HepG2 (cell line): ENCODE data around the gene SNPH.

Experiments used
- MZF1 ChIP-seq: sonication (generic); formaldehyde crosslinking; IDR thresholded peaks from 2 replicates; pipeline ENCODE4 v1.8.1; 2023; ENCODE audit warnings: mild to moderate bottlenecking, missing genetic modification reagents, borderline replicate concordance
- NBN ChIP-seq: fragments of 450-650 bp; conservative IDR thresholded peaks from 2 replicates; pipeline ENCODE4 v1.6.1; 2017
- RAD21 ChIP-seq: fragments of 450-650 bp; formaldehyde crosslinking; IDR thresholded peaks from 2 replicates; pipeline ENCODE4 v1.5.0; 2020; ENCODE audit warnings: mild to moderate bottlenecking
- SSRP1 ChIP-seq: IDR thresholded peaks from 2 replicates; pipeline ENCODE4 v1.6.1; 2016; ENCODE audit warnings: control low read depth
- TF ChIP-seq, protein P1 (sequence below): sonication (generic); formaldehyde crosslinking; conservative IDR thresholded peaks from 2 replicates; pipeline ENCODE4 v1.4.0; 2020; ENCODE audit warnings: mild to moderate bottlenecking, missing genetic modification reagents, moderate library complexity
- TF ChIP-seq, protein P2 (sequence below): sonication (generic); formaldehyde crosslinking; IDR thresholded peaks from 2 replicates; pipeline ENCODE4 v1.5.0; 2020; ENCODE audit warnings: missing genetic modification reagents

DNA sequence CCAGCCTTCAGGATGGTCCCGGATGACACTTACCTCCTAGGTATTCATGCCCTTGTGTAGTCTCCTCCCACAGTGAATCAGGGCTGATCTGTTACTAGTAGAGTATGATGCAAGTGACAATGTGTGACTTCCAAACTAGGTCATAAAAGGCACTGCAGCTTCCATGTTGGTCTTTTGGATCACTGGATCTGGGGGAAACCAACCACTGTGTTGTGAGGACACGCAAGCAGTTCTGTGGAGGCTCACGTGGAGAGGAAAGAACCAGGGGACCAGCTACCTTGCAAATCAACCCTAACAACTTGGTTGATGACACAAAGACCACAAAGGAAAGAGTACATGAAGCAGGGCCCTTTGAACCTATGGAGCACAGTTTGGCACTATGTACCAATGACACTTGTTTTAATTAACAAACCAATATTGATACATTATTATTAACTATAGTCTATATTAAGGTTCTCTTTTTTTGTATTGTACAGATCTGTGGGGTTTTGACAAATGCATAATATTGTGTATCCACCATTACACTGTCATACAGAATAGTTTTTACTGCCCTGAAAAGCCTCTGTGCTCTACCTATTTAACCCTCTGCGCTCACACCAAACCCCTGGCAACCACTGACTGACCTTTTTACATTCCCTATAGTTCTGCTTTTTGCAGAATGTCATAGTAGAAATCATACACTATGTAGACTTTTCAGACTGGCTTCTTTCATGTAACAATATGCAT lies 79.1 kb downstream of the SNPH start:
- TF ChIP-seq RAD21 (CRISPR knock-in tag) (no peak), NBN (no peak), MZF1 (CRISPR knock-in tag) (no peak), SSRP1 (CRISPR knock-in tag) (no peak)
- TF ChIP-seq, protein P1, sequence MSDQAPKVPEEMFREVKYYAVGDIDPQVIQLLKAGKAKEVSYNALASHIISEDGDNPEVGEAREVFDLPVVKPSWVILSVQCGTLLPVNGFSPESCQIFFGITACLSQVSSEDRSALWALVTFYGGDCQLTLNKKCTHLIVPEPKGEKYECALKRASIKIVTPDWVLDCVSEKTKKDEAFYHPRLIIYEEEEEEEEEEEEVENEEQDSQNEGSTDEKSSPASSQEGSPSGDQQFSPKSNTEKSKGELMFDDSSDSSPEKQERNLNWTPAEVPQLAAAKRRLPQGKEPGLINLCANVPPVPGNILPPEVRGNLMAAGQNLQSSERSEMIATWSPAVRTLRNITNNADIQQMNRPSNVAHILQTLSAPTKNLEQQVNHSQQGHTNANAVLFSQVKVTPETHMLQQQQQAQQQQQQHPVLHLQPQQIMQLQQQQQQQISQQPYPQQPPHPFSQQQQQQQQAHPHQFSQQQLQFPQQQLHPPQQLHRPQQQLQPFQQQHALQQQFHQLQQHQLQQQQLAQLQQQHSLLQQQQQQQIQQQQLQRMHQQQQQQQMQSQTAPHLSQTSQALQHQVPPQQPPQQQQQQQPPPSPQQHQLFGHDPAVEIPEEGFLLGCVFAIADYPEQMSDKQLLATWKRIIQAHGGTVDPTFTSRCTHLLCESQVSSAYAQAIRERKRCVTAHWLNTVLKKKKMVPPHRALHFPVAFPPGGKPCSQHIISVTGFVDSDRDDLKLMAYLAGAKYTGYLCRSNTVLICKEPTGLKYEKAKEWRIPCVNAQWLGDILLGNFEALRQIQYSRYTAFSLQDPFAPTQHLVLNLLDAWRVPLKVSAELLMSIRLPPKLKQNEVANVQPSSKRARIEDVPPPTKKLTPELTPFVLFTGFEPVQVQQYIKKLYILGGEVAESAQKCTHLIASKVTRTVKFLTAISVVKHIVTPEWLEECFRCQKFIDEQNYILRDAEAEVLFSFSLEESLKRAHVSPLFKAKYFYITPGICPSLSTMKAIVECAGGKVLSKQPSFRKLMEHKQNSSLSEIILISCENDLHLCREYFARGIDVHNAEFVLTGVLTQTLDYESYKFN (CRISPR knock-in tag): no peak
- TF ChIP-seq, protein P2, sequence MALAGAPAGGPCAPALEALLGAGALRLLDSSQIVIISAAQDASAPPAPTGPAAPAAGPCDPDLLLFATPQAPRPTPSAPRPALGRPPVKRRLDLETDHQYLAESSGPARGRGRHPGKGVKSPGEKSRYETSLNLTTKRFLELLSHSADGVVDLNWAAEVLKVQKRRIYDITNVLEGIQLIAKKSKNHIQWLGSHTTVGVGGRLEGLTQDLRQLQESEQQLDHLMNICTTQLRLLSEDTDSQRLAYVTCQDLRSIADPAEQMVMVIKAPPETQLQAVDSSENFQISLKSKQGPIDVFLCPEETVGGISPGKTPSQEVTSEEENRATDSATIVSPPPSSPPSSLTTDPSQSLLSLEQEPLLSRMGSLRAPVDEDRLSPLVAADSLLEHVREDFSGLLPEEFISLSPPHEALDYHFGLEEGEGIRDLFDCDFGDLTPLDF (CRISPR knock-in tag): no peak
